Activated CD8-positive, alpha-beta memory T cell treated with anti-CD3 and anti-CD28 coated beads, Interleukin-2, amount 10 ng/mL, durations not matched to agents 7 days and 5 days (primary cell): ENCODE data around the gene EML4. TPM values are rescaled to one million over a fixed set of nuclear protein-coding genes. Genes with fewer than 3 reads are reported as not detected.

Experiments
- ATAC-seq: fragments of 150-1000 bp; cut with Tn5 transposase; one replicate; pipeline ENCODE4 v1.10.0; 2021; ENCODE audit warnings: moderate library complexity
- CTCF ChIA-PET: fragments of 350-600 bp; sonication (Branson Sonifier 250); formaldehyde crosslinking; loops from one replicate; lab custom pipeline; 2021; ENCODE audit warnings: antibody characterized with exemption; lab: Charles Lee
- DNase-seq: peaks from one replicate; pipeline ENCODE4 v3.0.0-alpha.2; 2020
- H3K27ac Mint-ChIP-seq: one replicate; pipeline ENCODE4 v1.8.0; 2021; ENCODE audit warnings: mild to moderate bottlenecking, mixed read lengths
- H3K27me3 Mint-ChIP-seq: one replicate; pipeline ENCODE4 v1.8.0; 2021; ENCODE audit warnings: mixed read lengths
- H3K36me3 Mint-ChIP-seq: one replicate; pipeline ENCODE4 v1.8.0; 2021; ENCODE audit warnings: mild to moderate bottlenecking, mixed read lengths
- H3K4me1 Mint-ChIP-seq: one replicate; pipeline ENCODE4 v1.8.0; 2021; ENCODE audit warnings: mixed read lengths
- H3K4me3 Mint-ChIP-seq: one replicate; pipeline ENCODE4 v1.8.0; 2021; ENCODE audit warnings: mild to moderate bottlenecking, moderate library complexity, mixed read lengths
- H3K9me3 Mint-ChIP-seq: one replicate; pipeline ENCODE4 v1.8.0; 2022; ENCODE audit warnings: low read depth, mixed read lengths
- total RNA-seq, 2 experiments: library from RNA; stranded (reverse); gene quantifications; one replicate each; pipeline ENCODE4 v1.2.3, GENCODE V29; 2021

EML4 gene
- total RNA-seq, 2 experiments from 2014 or later = 73.4 to 110 TPM

DNA sequence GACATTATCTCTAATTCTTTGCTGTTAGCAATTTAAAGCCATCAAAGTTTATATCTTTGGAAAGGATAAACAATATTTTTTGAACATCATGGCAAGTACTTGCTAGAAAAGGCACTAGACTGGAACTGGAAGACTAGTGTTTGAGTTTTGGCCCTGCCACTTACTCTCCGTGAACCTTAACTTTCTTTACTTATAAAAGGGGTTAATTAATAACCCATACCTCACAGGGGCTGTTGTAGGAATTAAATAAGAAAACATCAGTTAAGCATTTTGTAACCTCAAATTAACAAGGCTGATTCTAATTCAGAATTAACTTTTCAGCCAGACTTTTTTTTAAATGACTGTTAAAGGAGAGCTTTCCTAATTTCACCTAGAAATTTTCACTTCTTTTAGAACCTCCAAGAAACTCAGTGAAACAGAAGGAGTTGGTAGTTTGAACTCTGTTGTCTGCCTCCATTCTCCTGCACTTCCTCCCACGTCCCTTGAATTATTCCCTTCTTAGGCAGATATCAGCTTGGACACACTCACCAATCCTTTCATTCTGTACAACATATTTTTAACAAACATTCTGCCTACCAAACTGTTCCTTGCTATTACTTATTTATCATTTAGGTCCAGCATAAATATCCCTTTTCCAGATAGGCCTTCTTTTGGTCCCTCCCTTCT is 112.4 kb downstream of the EML4 start:
- DNase-seq (no peak), ATAC-seq (no peak)
- H3K27ac Mint-ChIP-seq = no peak overlapping the region
- H3K27me3 Mint-ChIP-seq = no peaks in the 10 kb centered on the region
- CTCF ChIA-PET = no interaction called here
- no peaks in the 10 kb centered on the region for H3K9me3 Mint-ChIP-seq
- H3K36me3 Mint-ChIP-seq = peaks cover 35% of the 10 kb centered on the region
- peaks cover 11% of the 10 kb centered on the region for H3K4me1 Mint-ChIP-seq
- H3K4me3 Mint-ChIP-seq = no peak overlapping the region

DNA sequence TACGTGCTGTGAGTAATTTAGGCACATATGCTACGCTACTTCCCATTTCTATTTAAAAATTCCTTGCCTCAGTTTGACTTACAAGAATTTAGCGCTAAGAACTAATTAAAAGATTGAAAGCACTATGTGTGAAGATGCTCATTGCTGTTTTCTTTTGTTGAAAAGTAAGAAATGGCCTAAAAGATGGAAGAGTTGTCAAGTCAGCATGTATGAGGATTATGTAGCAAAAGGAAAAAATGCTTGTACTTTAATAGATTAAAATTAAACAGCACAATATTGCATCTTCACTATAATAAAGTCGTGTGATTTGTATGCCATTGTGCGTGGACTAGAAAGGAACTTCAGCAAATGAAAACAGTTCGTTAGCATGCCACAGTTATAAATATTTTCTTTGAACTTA is 114.9 kb downstream of the EML4 start:
- H3K27me3 Mint-ChIP-seq = no peaks in the 10 kb centered on the region
- H3K4me1 Mint-ChIP-seq = peaks cover 24% of the 10 kb centered on the region
- peaks cover 36% of the 10 kb centered on the region for H3K36me3 Mint-ChIP-seq
- H3K9me3 Mint-ChIP-seq = no peaks in the 10 kb centered on the region
- CTCF ChIA-PET = interaction anchor here (1.5 kb wide), 1 partner anchor 12 kb away, joined by 4 read pairs; no protein-coding TSS in a partner anchor
- H3K27ac Mint-ChIP-seq = peak overlapping the region; percentile 22
- ATAC-seq (no peak), DNase-seq (no peak)
- no peak overlapping the region for H3K4me3 Mint-ChIP-seq

DNA sequence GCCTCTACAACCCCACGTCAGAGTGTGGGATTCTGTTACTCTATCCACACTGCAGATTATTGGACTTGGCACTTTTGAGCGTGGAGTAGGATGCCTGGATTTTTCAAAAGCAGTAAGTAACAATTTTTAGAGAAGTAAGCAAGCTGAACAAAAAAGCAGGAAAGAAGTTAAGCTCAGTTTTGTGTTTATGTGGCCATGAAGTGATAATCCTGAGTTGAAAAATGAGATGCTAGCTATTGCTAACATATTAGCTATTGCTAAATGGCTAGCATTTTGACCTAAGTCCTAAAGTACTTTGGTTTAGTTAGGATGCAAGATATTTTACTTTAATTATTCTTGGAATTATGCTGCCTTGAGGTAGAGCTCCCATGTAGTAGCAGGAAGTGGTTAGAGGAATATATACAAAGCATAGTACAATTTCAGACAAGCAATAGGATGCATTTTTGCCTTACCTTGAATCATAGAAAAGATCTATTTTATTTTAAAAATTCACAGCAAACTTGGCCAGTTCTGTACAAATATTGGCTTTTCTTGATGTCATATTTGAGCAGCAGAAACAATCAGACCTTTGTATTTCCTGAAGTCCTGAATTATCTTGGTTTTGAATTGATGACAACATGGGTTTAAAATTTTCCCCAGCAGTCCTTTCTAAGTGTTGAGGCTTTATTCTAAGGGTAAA is 117.3 kb downstream of the EML4 start:
- CTCF ChIA-PET = no interaction called here
- H3K27ac Mint-ChIP-seq = no peak overlapping the region
- no peaks in the 10 kb centered on the region for H3K27me3 Mint-ChIP-seq
- DNase-seq (no peak), ATAC-seq (no peak)
- peaks cover 30% of the 10 kb centered on the region for H3K4me1 Mint-ChIP-seq
- no peak overlapping the region for H3K4me3 Mint-ChIP-seq
- H3K36me3 Mint-ChIP-seq = peaks cover 38% of the 10 kb centered on the region
- no peaks in the 10 kb centered on the region for H3K9me3 Mint-ChIP-seq

DNA sequence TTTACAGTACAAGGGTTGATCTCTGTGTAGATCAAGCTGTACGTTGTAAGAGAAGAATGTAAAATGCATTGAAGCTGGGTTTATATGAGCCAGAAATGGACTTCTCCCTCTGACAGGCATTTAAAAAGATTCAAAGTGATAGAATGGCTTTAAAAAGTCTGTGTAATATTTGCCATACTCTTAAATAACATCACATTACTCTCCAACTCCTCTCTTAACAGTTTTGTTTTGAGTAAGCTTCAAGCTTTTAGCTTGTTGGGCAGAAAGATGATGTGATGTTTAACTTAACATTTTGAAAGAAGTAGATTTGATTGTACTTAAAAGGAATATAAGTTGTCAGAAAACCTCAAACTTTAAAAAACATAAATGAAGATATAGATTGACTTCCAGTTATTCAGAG is 119.7 kb downstream of the EML4 start:
- CTCF ChIA-PET = no interaction called here
- Mint-ChIP-seq H3K36me3 (peaks cover 44% of the 10 kb centered on the region), H3K4me1 (peaks cover 43% of the 10 kb centered on the region), H3K9me3 (no peaks in the 10 kb centered on the region), H3K27ac (no peak overlapping the region), H3K27me3 (no peaks in the 10 kb centered on the region), H3K4me3 (no peak overlapping the region)
- ATAC-seq (peak; percentile 65), DNase-seq (no peak)

DNA sequence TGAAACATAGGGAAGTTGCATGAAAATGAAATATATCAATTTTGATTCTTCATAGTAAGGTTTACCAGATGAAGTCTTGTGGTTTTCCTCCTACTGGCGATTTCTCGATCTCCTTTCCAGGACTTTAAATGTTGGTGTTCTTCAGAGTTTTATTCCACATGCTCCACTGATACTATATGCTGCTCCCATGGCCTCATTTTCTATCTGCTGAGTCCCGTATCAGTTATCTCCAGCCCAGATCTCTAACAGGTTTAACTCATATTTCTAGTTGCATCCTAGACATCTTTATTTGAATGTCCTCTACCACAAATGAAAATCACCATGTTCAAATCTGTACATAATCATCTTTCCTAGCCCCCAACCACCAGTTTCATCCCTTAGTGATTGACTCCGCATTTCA is 120.1 kb downstream of the EML4 start:
- Mint-ChIP-seq H3K4me3 (no peak overlapping the region), H3K9me3 (no peaks in the 10 kb centered on the region), H3K4me1 (peaks cover 43% of the 10 kb centered on the region), H3K27me3 (no peaks in the 10 kb centered on the region), H3K36me3 (peaks cover 44% of the 10 kb centered on the region), H3K27ac (peak overlapping the region; percentile 28)
- CTCF ChIA-PET = no interaction called here
- ATAC-seq (no peak), DNase-seq (no peak)

DNA sequence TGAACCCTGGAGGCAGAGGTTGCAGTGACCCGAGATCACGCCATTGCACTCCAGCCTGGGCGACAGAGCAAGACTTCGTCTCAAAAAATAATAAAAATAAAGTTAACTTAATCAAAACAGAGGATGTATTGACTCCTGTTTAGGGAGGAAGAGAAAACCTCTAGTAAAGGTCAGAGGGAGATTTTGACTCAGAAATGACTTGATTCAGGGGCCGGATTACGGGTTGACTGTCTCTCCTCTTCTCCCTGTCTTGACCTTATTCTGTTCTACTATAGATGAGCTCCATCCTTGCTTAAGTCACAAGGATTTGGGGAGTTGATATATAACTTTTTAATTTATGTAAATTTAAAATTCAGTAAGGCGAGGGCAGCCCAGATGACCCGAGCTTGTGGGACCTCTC is 120.9 kb downstream of the EML4 start:
- CTCF ChIA-PET = no interaction called here
- peaks cover 43% of the 10 kb centered on the region for H3K4me1 Mint-ChIP-seq
- no peak for ATAC-seq

DNA sequence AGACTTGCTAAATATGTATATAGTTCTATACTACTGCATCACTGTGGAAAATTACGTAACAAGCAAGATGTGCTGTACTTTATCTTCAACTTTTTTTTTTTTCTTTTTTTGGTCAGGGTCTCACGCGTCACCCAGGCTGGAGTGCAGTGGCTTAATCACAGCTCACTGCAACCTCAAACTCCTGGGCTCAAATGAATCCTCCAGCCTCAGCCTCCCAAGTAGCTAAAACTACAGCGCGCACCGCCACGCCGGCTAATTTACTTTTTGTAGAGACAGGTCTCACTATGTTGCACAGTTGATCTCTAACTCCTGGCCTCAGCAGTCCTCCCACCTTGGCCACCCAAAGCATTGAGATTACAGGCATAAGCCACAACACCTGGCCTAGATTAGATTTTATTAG is 123.9 kb downstream of the EML4 start:
- peak overlapping the region; percentile 22 for H3K27ac Mint-ChIP-seq
- CTCF ChIA-PET = no interaction called here
- no peak overlapping the region for H3K4me3 Mint-ChIP-seq

More for the DNA sequence above, 120.9 kb downstream of the EML4 start:
- no peaks in the 10 kb centered on the region for H3K27me3 Mint-ChIP-seq
- no peak for DNase-seq
- no peak overlapping the region for H3K27ac Mint-ChIP-seq
- peaks cover 51% of the 10 kb centered on the region for H3K36me3 Mint-ChIP-seq
- no peaks in the 10 kb centered on the region for H3K9me3 Mint-ChIP-seq
- H3K4me3 Mint-ChIP-seq = no peak overlapping the region

DNA sequence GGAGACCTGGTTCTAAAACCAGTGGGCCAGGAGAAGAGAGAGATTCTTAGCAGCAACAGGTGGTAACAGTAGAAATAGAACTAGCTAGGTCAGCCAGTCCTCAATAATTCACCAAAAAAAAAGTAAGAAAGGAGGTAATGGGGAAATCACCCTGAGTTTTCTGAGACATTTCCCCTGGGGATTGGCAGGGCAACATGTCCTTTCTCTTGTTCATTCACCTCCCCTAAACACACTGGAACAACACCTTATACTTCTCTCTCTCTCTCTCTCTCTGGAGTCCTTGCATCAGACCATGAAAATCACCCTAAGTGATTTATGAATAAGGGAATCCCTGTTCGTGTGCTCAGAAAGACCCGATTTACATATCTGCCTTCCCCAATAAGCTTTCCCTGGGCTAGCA is 127.1 kb downstream of the EML4 start:
- H3K36me3 Mint-ChIP-seq = peaks cover 75% of the 10 kb centered on the region
- peaks cover 54% of the 10 kb centered on the region for H3K4me1 Mint-ChIP-seq
- no peaks in the 10 kb centered on the region for H3K27me3 Mint-ChIP-seq
- no peaks in the 10 kb centered on the region for H3K9me3 Mint-ChIP-seq
- CTCF ChIA-PET = interaction anchor here (0.6 to 1.3 kb wide), 3 partner anchors 13 to 123 kb away, joined by 3 to 4 read pairs (median 3); no protein-coding TSS in a partner anchor
- peak overlapping the region; percentile 69 for H3K27ac Mint-ChIP-seq
- DNase-seq (no peak), ATAC-seq (no peak)
- no peak overlapping the region for H3K4me3 Mint-ChIP-seq

More for the DNA sequence above, 123.9 kb downstream of the EML4 start:
- H3K27me3 Mint-ChIP-seq = no peaks in the 10 kb centered on the region
- no peak for DNase-seq
- H3K36me3 Mint-ChIP-seq = peaks cover 67% of the 10 kb centered on the region
- H3K4me1 Mint-ChIP-seq = peaks cover 47% of the 10 kb centered on the region
- no peaks in the 10 kb centered on the region for H3K9me3 Mint-ChIP-seq
- ATAC-seq = no peak

DNA sequence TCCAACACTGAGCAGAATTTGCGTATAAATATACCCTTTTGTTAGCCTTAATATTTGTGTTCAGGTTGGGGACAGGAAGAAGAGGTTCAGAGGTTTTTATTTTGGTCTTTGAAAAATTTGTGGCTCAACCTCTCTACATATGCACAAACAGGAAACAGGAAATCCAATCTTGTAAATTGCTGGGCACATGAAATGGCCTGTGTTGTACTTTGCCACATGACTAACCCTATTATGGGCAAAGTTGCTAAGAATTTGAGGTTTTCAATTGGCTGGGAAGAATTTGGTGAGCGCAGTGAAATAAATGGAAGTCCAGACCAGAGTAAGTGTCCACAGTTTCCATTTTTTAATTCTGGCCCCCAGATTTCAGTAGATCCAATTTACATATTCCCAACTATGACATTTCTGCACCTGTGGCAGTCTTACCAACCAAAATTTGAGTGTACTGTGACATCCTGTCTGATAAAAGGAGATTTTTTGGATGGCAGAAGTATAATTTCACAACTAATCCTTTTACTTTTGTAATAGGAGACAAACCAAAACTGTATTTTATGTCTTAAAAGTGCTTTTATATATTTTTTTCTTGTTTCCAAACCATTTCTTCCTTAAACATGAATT is 128.3 kb downstream of the EML4 start:
- H3K27ac Mint-ChIP-seq = peak overlapping the region; percentile 83
- peaks cover 50% of the 10 kb centered on the region for H3K4me1 Mint-ChIP-seq
- peak overlapping the region; percentile 17 for H3K4me3 Mint-ChIP-seq
- DNase-seq = no peak
- CTCF ChIA-PET = no interaction called here
- H3K9me3 Mint-ChIP-seq = no peaks in the 10 kb centered on the region
- ATAC-seq = peak; percentile 75
- no peaks in the 10 kb centered on the region for H3K27me3 Mint-ChIP-seq
- peaks cover 68% of the 10 kb centered on the region for H3K36me3 Mint-ChIP-seq

DNA sequence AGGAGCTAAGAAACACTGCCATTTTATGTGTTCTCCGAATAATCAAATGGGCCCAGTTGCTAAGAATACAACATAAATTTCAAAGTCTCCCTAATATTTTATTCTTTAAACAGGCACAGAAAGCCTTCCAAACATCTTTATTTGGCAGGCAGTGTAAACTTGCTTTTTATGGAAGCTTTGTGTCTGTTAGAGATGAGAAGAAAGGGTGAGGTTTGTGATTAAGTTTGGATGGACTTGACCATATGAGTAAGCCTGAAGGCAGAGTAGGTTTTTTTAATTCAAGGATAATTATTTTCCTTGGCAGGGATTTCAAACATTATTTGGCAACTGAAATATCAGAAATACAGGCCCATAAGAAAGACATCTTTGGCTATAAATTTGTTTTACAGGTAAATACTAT is 129.0 kb downstream of the EML4 start:
- peaks cover 45% of the 10 kb centered on the region for H3K4me1 Mint-ChIP-seq
- peak overlapping the region; percentile 15 for H3K27ac Mint-ChIP-seq
- no peak overlapping the region for H3K4me3 Mint-ChIP-seq
- DNase-seq = no peak
- H3K9me3 Mint-ChIP-seq = no peaks in the 10 kb centered on the region
- no peak for ATAC-seq
- CTCF ChIA-PET = no interaction called here
- H3K36me3 Mint-ChIP-seq = peaks cover 67% of the 10 kb centered on the region
- no peaks in the 10 kb centered on the region for H3K27me3 Mint-ChIP-seq

DNA sequence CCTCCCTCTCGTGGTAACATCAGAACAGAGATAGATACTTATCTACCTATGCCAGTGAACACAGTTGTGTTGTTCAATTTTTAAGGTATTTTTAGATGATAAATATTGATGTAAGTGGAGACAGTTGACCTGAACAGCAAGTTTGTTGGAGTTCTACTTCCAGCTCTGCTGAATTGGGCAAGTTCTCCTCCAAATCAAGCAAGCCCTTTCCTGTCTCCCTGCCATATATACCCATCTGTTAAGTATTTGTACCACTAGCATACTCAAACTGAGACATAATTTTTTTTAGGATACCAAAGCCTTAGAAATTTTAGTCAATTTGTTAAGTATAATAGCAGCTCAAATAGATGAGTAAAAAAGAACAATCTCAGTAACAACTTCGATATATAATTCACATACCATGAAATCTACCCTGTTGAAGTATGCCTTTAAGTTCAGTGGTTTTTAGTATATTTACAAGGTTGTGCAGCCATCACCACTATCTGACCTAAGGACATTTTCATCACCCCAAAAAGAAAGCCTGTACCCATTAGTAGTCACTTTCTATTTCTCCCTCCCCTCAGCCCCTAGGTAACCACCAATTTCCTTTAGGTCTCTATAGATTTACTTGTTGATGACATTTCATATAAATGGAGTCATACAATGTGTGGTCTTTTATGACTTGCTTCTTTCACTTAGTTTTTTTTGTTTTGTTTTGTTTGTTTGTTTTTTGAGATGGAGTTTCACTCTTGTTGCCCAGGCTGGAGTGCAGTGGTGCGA is 130.0 kb downstream of the EML4 start:
- Mint-ChIP-seq H3K36me3 (peaks cover 67% of the 10 kb centered on the region), H3K4me3 (no peak overlapping the region), H3K4me1 (peaks cover 41% of the 10 kb centered on the region), H3K27me3 (no peaks in the 10 kb centered on the region), H3K27ac (peak overlapping the region; percentile 68), H3K9me3 (no peaks in the 10 kb centered on the region)
- CTCF ChIA-PET = no interaction called here
- DNase-seq = no peak
- peak; percentile 56 for ATAC-seq

DNA sequence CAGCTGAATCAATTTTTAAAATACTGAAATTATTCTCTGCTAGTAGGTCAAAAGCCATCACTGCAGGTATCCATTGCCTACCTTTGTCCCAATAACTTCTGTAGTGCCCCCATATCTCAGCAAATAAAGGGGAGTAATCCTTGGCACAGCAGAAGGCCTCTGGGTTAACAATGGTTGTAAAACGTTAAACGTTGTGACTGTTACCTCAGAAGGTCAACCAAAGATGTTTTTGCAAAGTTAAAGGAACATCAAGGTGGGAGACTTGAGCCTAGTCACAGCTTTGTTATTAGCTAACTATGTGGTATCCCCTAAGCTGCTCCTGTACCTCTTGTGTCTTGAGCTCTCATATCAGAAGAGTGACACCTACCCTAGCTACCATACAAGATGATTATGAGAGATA is 131.4 kb downstream of the EML4 start:
- no peaks in the 10 kb centered on the region for H3K27me3 Mint-ChIP-seq
- no peak for DNase-seq
- H3K27ac Mint-ChIP-seq = no peak overlapping the region
- CTCF ChIA-PET = interaction anchor here (0.7 to 1.6 kb wide), 4 partner anchors 9 to 207 kb away, joined by 3 to 4 read pairs (median 3); no protein-coding TSS in a partner anchor
- ATAC-seq = no peak
- H3K9me3 Mint-ChIP-seq = no peaks in the 10 kb centered on the region
- H3K4me3 Mint-ChIP-seq = no peak overlapping the region
- peaks cover 62% of the 10 kb centered on the region for H3K36me3 Mint-ChIP-seq
- H3K4me1 Mint-ChIP-seq = peaks cover 42% of the 10 kb centered on the region

DNA sequence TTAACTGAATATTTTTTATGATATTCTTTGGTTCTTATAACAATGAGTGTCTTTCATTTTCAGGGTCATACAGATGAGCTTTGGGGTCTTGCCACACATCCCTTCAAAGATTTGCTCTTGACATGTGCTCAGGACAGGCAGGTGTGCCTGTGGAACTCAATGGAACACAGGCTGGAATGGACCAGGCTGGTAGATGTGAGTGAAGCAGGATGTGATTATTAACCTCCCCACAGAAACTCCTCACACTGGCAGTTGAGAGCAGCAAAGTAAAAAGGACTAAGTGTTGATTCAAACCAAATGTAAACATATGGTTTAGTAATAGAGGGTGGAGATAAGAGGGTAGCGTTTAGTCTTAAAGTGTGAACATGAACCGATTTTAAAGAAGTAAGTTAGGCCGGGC is 134.1 kb downstream of the EML4 start:
- Mint-ChIP-seq H3K27ac (no peak overlapping the region), H3K9me3 (no peaks in the 10 kb centered on the region), H3K27me3 (no peaks in the 10 kb centered on the region), H3K4me1 (peaks cover 32% of the 10 kb centered on the region), H3K36me3 (peaks cover 51% of the 10 kb centered on the region), H3K4me3 (no peak overlapping the region)
- CTCF ChIA-PET = no interaction called here
- ATAC-seq = no peak
- DNase-seq = no peak
